Heart left ventricle (tissue), 16 donors: Measurements from ENCODE around the gene HES1. TPM values are rescaled to one million over a fixed set of nuclear protein-coding genes. Genes with fewer than 3 reads are reported as not detected.

Experiments
- ATAC-seq, 4 donors: fragments of 200-7000 bp; cut with Tn5 transposase; one replicate each; pipeline ENCODE4 v1.9.1; 2020 to 2022; ENCODE audit warnings: moderate library complexity in 4 of 4, mild to moderate bottlenecking in 3 of 4, moderate number of reproducible peaks in 1 of 4
- DNase-seq, 5 donors: peaks; one replicate each; pipeline ENCODE4 v3.0.0-alpha.2; 2020
- H3K27ac ChIP-seq, 12 donors: fragments of 200-600 bp; sonication (generic) in 4 of 12; one replicate each; pipeline versions ENCODE4 v1.5.0 to v1.8.0; 2016 to 2022; ENCODE audit warnings: mild to moderate bottlenecking in 2 of 12
- H3K27me3 ChIP-seq, 9 donors: fragments of 200-600 bp; sonication (generic) in 2 of 9; one replicate each; pipeline versions ENCODE4 v1.5.1 to v1.8.0; 2016 to 2022; ENCODE audit warnings: mild to moderate bottlenecking in 3 of 9
- H3K36me3 ChIP-seq, 9 donors: fragments of 200-600 bp; sonication (generic) in 2 of 9; one replicate each; pipeline versions ENCODE4 v1.5.0 to v1.8.0; 2018 to 2022; ENCODE audit warnings: mild to moderate bottlenecking in 2 of 9
- H3K4me1 ChIP-seq, 12 donors: fragments of 200-600 bp; sonication (generic) in 4 of 12; one replicate each; pipeline versions ENCODE4 v1.5.0 to v1.8.0; 2016 to 2022; ENCODE audit warnings: mild to moderate bottlenecking in 3 of 12
- H3K4me3 ChIP-seq, 12 donors: fragments of 200-600 bp; sonication (generic) in 4 of 12; one replicate each; pipeline versions ENCODE4 v1.5.0 to v1.8.0; 2017 to 2022; ENCODE audit warnings: mild to moderate bottlenecking in 9 of 12, moderate library complexity in 4 of 12
- H3K9me3 ChIP-seq, 12 donors: fragments of 200-600 bp; sonication (generic) in 4 of 12; one replicate each; pipeline versions ENCODE4 v1.5.0 to v1.8.0; 2016 to 2022; ENCODE audit warnings: mild to moderate bottlenecking in 1 of 12
- POLR2A ChIP-seq, 2 donors: fragments of 450-650 bp; IDR thresholded peaks; one replicate each; pipeline ENCODE4 v1.6.1; 2017; ENCODE audit warnings: antibody characterized with exemption in 2 of 2, mild to moderate bottlenecking in 2 of 2, moderate library complexity in 2 of 2
- WGBS, 4 donors: extraction: QIAGEN DNeasy Blood & Tissue Kit in 2 of 4; methylation state at CpG; one replicate each; pipeline versions ENCODE4 v1.1.5 to v1.1.7; 2013 to 2018; 5-methylcytosine and 5-hydroxymethylcytosine counted together
- intact Hi-C, 10 donors: fragments of 100-400 bp; cut with DNase I; formaldehyde crosslinking; loops; one replicate each; pipeline versions ENCODE4 v1.11.1 to v1.14.2; 2022
- polyA plus RNA-seq, 2 donors: library from polyadenylated mRNA; stranded (reverse); fragments of 200-250 nt; gene quantifications; one replicate each; pipeline ENCODE4 v1.2.3, GENCODE V29; 2013
- total RNA-seq, 9 donors: library from RNA; depleted of rRNA in 2 of 9; stranded (reverse); fragments of >200 nt in 2 of 9; fragmentation: NEBNext Ultra II Directional in 3 of 9; extraction: Animal tissue kit (Norgen Biotek cat#: 25700) in 3 of 9; gene quantifications; one replicate each; pipeline versions ENCODE4 v1.1.0 to v1.2.4, GENCODE V29; 2016 to 2023
- TF ChIP-seq, protein P1 (sequence below), 12 donors: fragments of 200-600 bp; sonication (generic) in 4 of 12; IDR thresholded peaks; one replicate each; pipeline versions ENCODE4 v1.5.0 to v1.8.0; 2018 to 2022; ENCODE audit warnings: antibody characterized with exemption in 12 of 12, mild to moderate bottlenecking in 5 of 12
- donor health status: ischemic (EF 13 %, LVEDD 7.1; RV severe dilation, severe dysfunction).
- donor health status: healthy with polysubstance abuse.
- donor health status: DM: no; HTN: yes; CAD: no.
- donor health status: DM: no; HTN: no; CAD: no.
- donor health status: ischemic (EF 25% LVEDD 6.9; RV normal size, moderate dysfunction).
- donor health status: ischemic (EF 25% LVEDD 5.7; RV mildly dilated, moderate dysfunction).
- donor health status: healthy.
- donor health status: DM: yes; HTN: yes; CAD: no.
- donor health status: ischemic (EF 35%, LVEDD 5.7; RV mildly dilated, moderate dysfunction).
- donor health status: nonischemic (EF 11% LVEDD 7.7; RV severe dilation, severe dysfunction).
- donor health status: DM: yes; HTN: yes; CAD: no.
- donor health status: PGD.
- donor health status: ischemic (EF 29% LVEDD 5.4; RV normal size, mild dysfunction).
- donor health status: nonischemic (EF 23%, LVEDD 6.1; RV moderate dilation, normal function).

Gene HES1
- total and polyA plus RNA-seq, 11 donors, result 9.2 to 32.3 (median 12.0) TPM

GRCh38 chr3:194121891-194122631 is 13.9 kb upstream of the HES1 start:
- TF ChIP-seq, protein P1, sequence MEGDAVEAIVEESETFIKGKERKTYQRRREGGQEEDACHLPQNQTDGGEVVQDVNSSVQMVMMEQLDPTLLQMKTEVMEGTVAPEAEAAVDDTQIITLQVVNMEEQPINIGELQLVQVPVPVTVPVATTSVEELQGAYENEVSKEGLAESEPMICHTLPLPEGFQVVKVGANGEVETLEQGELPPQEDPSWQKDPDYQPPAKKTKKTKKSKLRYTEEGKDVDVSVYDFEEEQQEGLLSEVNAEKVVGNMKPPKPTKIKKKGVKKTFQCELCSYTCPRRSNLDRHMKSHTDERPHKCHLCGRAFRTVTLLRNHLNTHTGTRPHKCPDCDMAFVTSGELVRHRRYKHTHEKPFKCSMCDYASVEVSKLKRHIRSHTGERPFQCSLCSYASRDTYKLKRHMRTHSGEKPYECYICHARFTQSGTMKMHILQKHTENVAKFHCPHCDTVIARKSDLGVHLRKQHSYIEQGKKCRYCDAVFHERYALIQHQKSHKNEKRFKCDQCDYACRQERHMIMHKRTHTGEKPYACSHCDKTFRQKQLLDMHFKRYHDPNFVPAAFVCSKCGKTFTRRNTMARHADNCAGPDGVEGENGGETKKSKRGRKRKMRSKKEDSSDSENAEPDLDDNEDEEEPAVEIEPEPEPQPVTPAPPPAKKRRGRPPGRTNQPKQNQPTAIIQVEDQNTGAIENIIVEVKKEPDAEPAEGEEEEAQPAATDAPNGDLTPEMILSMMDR (IDR thresholded peaks at IDR 0.05), result no peak
- TF ChIP-seq POLR2A (IDR thresholded peaks at IDR 0.05), result no peak
- 88 to 92% (median 89%) methylated on average over 8 of the region's 8 CpGs for WGBS, 4 donors
- no peaks in the 10 kb centered on the region for H3K36me3 ChIP-seq
- intact Hi-C loops, result loop anchor here in 1 of 10 donors (10.0 kb wide), 1 partner anchor 157 kb away; no protein-coding TSS in a partner anchor
- H3K4me1 ChIP-seq, result peaks cover 0 to 12% (median 0%) of the 10 kb centered on the region in 12 donors
- DNase-seq, result no peak
- H3K4me3 ChIP-seq, result no peak overlapping the region
- H3K27ac ChIP-seq, result no peak overlapping the region
- no peaks in the 10 kb centered on the region for H3K9me3 ChIP-seq
- ATAC-seq, result no peak
- H3K27me3 ChIP-seq, result peaks cover 0 to 42% (median 2%) of the 10 kb centered on the region in 9 donors

GRCh38 chr3:194123726-194124125 is 12.2 kb upstream of the HES1 start:
- no peak overlapping the region for H3K4me3 ChIP-seq
- ATAC-seq, result no peak
- peaks cover 0 to 43% (median 2%) of the 10 kb centered on the region in 9 donors for H3K27me3 ChIP-seq
- WGBS, 4 donors, result 84 to 92% (median 86%) methylated on average over 6 of the region's 6 CpGs
- no peak overlapping the region for H3K27ac ChIP-seq
- H3K36me3 ChIP-seq, result no peaks in the 10 kb centered on the region
- TF ChIP-seq, protein P1 (IDR thresholded peaks at IDR 0.05), result no peak
- no peak for TF ChIP-seq POLR2A (IDR thresholded peaks at IDR 0.05)
- no peak for DNase-seq
- intact Hi-C loops, result loop anchor here in 1 of 10 donors (10.0 kb wide), 1 partner anchor 159 kb away; no protein-coding TSS in a partner anchor
- peaks cover 0 to 12% (median 0%) of the 10 kb centered on the region in 12 donors for H3K4me1 ChIP-seq
- H3K9me3 ChIP-seq, result no peaks in the 10 kb centered on the region

DNA sequence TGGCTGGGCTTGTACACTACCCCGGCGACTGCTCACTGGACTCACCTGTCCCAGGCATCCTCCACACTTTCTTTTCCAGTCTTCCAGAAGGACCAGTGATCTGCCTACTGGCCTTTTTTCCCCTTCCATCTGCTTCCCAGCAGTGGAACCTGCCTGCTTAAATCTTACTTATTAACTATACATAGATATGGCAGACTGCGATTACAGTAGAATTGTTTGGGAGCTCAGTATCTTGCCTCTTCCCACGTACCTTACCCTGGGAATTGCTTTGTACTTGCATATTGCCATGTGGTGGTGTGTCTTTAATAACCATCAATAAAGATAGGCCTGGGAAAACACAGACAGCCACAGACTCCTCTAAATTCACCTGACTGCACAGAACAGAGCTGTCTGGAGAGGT is 11.8 kb upstream of the HES1 start:
- intact Hi-C loops, result loop anchor here in 1 of 10 donors (10.0 kb wide), 1 partner anchor 159 kb away; no protein-coding TSS in a partner anchor
- Histone ChIP-seq H3K27me3 (peaks cover 0 to 38% (median 2%) of the 10 kb centered on the region in 9 donors), H3K4me3 (no peak overlapping the region), H3K36me3 (no peaks in the 10 kb centered on the region), H3K9me3 (no peaks in the 10 kb centered on the region), H3K4me1 (peaks cover 0 to 12% (median 0%) of the 10 kb centered on the region in 12 donors), H3K27ac (no peak overlapping the region)
- WGBS, 4 donors, result 94 to 100% (median 97%) methylated on average over 4 of the region's 4 CpGs
- ATAC-seq, result no peak
- no peak for DNase-seq
- TF ChIP-seq POLR2A (IDR thresholded peaks at IDR 0.05), result no peak
- TF ChIP-seq, protein P1 (IDR thresholded peaks at IDR 0.05), result no peak

DNA sequence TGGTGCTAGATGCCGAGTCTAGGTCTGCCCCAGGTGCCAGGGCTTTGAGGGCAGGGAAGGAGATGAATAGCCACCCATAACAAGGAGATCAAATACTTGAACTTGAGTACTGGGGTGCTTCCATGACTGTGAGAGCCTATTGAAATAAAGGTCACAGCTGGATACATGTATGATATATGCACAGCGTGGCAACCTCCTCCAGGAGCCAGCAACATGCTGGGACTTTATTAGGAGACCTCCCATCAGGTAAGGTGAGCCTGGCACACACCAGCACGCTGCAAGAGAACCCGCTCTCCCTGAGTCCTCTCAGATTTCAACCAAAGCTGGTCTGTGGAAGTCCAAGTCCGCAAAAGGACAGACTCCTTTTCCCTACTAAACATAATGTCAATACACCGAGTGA is 10.5 kb upstream of the HES1 start:
- H3K27me3 ChIP-seq, result peaks cover 0 to 29% (median 2%) of the 10 kb centered on the region in 9 donors
- ATAC-seq (no peak), DNase-seq (no peak)
- H3K4me3 ChIP-seq, result no peak overlapping the region
- intact Hi-C loops, result loop anchor here in 1 of 10 donors (10.0 kb wide), 1 partner anchor 161 kb away; no protein-coding TSS in a partner anchor
- peaks cover 0 to 14% (median 10%) of the 10 kb centered on the region in 12 donors for H3K4me1 ChIP-seq
- H3K27ac ChIP-seq, result no peak overlapping the region
- WGBS, 4 donors, result 93 to 95% (median 94%) methylated on average over 6 of the region's 6 CpGs
- H3K9me3 ChIP-seq, result no peaks in the 10 kb centered on the region
- H3K36me3 ChIP-seq, result no peaks in the 10 kb centered on the region
- TF ChIP-seq, protein P1 (IDR thresholded peaks at IDR 0.05), result no peak
- TF ChIP-seq POLR2A (IDR thresholded peaks at IDR 0.05), result no peak
